Testis (tissue), 2 donors: ENCODE results near the gene PNPO.

Experiments
- CTCF ChIP-seq, 3 experiments: fragments of 450-650 bp in 2 of 3; fragments of 200-600 bp in 1 of 3; sonication (generic) in 1 of 3; IDR thresholded peaks; one replicate each; pipeline ENCODE4 v1.5.1; 2016 to 2019; ENCODE audit warnings: antibody characterized with exemption in 3 of 3, mild to moderate bottlenecking in 2 of 3, moderate library complexity in 1 of 3
- POLR2A ChIP-seq: fragments of 450-650 bp; IDR thresholded peaks from one replicate; pipeline ENCODE4 v1.6.1; 2017; ENCODE audit warnings: antibody characterized with exemption, mild to moderate bottlenecking, moderate library complexity

- TF ChIP-seq POLR2A: no peak
- TF ChIP-seq CTCF (IDR thresholded peaks at IDR 0.05): no peak
Observed at GRCh38 chr17:47994724-47995123, 53.4 kb downstream of the PNPO start.
